AG04450 (cell line): ENCODE results near the gene C2orf76. TPM values are rescaled to one million over a fixed set of nuclear protein-coding genes. Genes with fewer than 3 reads are reported as not detected.

Source experiments
- CTCF ChIA-PET: fragments of 300-600, 350-600 bp; formaldehyde crosslinking; extraction: SDS; loops from one replicate; lab custom pipeline; 2022; ENCODE audit warnings: antibody characterized with exemption, inconsistent platforms; lab: Charles Lee
- POLR2A ChIA-PET: fragments of 350-600 bp; formaldehyde crosslinking; extraction: SDS; loops from one replicate; lab custom pipeline; 2021; ENCODE audit warnings: antibody characterized with exemption, inconsistent platforms; lab: Yijun Ruan, JAX
- DNase-seq: peaks from one replicate; pipeline ENCODE4 v3.0.0-alpha.2; 2011; ENCODE audit warnings: low read depth, low spot score
- H3K27ac ChIP-seq: one replicate; pipeline ENCODE4 v1.5.1; 2012; ENCODE audit warnings: low read depth, low read length, control low read depth
- H3K27me3 ChIP-seq: one replicate; pipeline ENCODE4 v1.6.0; 2012; ENCODE audit warnings: low read length; ENCODE audit not compliant: control insufficient read depth, insufficient read depth
- H3K4me3 ChIP-seq: 2 replicates; pipeline ENCODE4 v1.5.1; 2011; ENCODE audit warnings: mild to moderate bottlenecking, low read depth, low read length, control low read depth
- H3K9me3 ChIP-seq: 2 replicates; pipeline ENCODE4 v1.5.1; 2012; ENCODE audit warnings: low read length; ENCODE audit not compliant: control insufficient read depth, insufficient read depth
- CTCF ChIP-seq: IDR thresholded peaks from 2 replicates; pipeline ENCODE4 v1.5.1; 2011; ENCODE audit warnings: low read depth, low read length, control low read depth, inconsistent platforms
- polyA plus RNA-seq: library from polyadenylated mRNA; depleted of rRNA; stranded (reverse); fragments of >200 nt; gene quantifications from 2 replicates; pipeline ENCODE4 v1.2.3, GENCODE V29; 2011

Gene C2orf76
- polyA plus RNA-seq, 1 experiment: 26.5 TPM

- CTCF ChIA-PET: no interaction called here
- no peak for TF ChIP-seq CTCF
- POLR2A ChIA-PET: no interaction called here
- DNase-seq: no peak
- H3K27ac ChIP-seq: no peak overlapping the region
- no peaks in the 10 kb centered on the region for H3K27me3 ChIP-seq
- no peak overlapping the region for H3K4me3 ChIP-seq
- no peaks in the 10 kb centered on the region for H3K9me3 ChIP-seq
Observed at GRCh38 chr2:119354860-119355259, 11.8 kb downstream of the C2orf76 start.

- Histone ChIP-seq H3K9me3 (no peaks in the 10 kb centered on the region), H3K27ac (no peak overlapping the region), H3K4me3 (no peak overlapping the region), H3K27me3 (no peaks in the 10 kb centered on the region)
- DNase-seq: no peak
- TF ChIP-seq CTCF: no peak
- ChIA-PET POLR2A (no interaction called here), CTCF (no interaction called here)
Observed at GRCh38 chr2:119352357-119352756, 14.3 kb downstream of the C2orf76 start.

GRCh38 chr2:119350311-119350998 is 16.2 kb downstream of the C2orf76 start:
- TF ChIP-seq CTCF: no peak
- Histone ChIP-seq H3K4me3 (no peak overlapping the region), H3K9me3 (no peaks in the 10 kb centered on the region), H3K27ac (no peak overlapping the region), H3K27me3 (no peaks in the 10 kb centered on the region)
- POLR2A ChIA-PET: interaction anchor here (0.6 to 1.1 kb wide), 2 partner anchors 16 to 183 kb away, joined by 3 to 4 read pairs; partner anchors contain the start of genes C2orf76 and DBI
- DNase-seq: no peak
- CTCF ChIA-PET: interaction anchor here (0.9 kb wide), 2 partner anchors 224 to 469 kb away, joined by 3 to 6 read pairs; no protein-coding TSS in a partner anchor

GRCh38 chr2:119349289-119349688 is 17.3 kb downstream of the C2orf76 start:
- POLR2A ChIA-PET: no interaction called here
- Histone ChIP-seq H3K9me3 (no peaks in the 10 kb centered on the region), H3K27ac (no peak overlapping the region), H3K27me3 (no peaks in the 10 kb centered on the region), H3K4me3 (no peak overlapping the region)
- CTCF ChIA-PET: interaction anchor here (0.7 kb wide), 1 partner anchor 58 kb away, joined by 7 read pairs; no protein-coding TSS in a partner anchor
- no peak for DNase-seq
- TF ChIP-seq CTCF: no peak

- no peaks in the 10 kb centered on the region for H3K27me3 ChIP-seq
- no peak overlapping the region for H3K27ac ChIP-seq
- no peak for TF ChIP-seq CTCF
- H3K9me3 ChIP-seq: no peaks in the 10 kb centered on the region
- DNase-seq: no peak
- ChIA-PET CTCF (no interaction called here), POLR2A (no interaction called here)
- H3K4me3 ChIP-seq: no peak overlapping the region
Observed at GRCh38 chr2:119341684-119342083, 24.9 kb downstream of the C2orf76 start.
